Measurements from ENCODE around the gene EPAS1. TPM values are rescaled to one million over a fixed set of nuclear protein-coding genes. Genes with fewer than 3 reads are reported as not detected.
A peak's percentile ranks its signal among the peaks of the same experiment; 100 is the strongest.

The EPAS1 gene
- total RNA-seq, 3 donors from 2014 or later: 92.5 to 274 (median 229) TPM

- TF ChIP-seq POLR2AphosphoS5 (IDR thresholded peaks at IDR 0.05) (no peak), POLR2A (IDR thresholded peaks at IDR 0.05) (no peak), CTCF (IDR thresholded peaks at IDR 0.05) (no peak)
- no peaks in the 10 kb centered on the region for H3K36me3 ChIP-seq
- H3K4me3 ChIP-seq: no peak overlapping the region
- H3K4me1 ChIP-seq: peaks cover 0 to 3% of the 10 kb centered on the region in 2 donors
- no peak overlapping the region for H3K27ac ChIP-seq
- intact Hi-C loops (cut with DNase I; ENCODE audit: low total_unique reads): no loop called here
- H3K9me3 ChIP-seq: no peaks in the 10 kb centered on the region
- DNase-seq (ENCODE audit: low spot score in 2 of 2): no peak
- H3K27me3 ChIP-seq: no peaks in the 10 kb centered on the region
Observed at GRCh38 chr2:46319711-46320110, 22.5 kb downstream of the EPAS1 start.

- Histone ChIP-seq H3K4me3 (peak overlapping the region in 1 of 3 donors; percentile 16), H3K9me3 (no peaks in the 10 kb centered on the region), H3K27ac (peak overlapping the region in 1 of 2 donors; percentile 21), H3K27me3 (no peaks in the 10 kb centered on the region), H3K36me3 (no peaks in the 10 kb centered on the region), H3K4me1 (peaks cover 0 to 3% of the 10 kb centered on the region in 2 donors)
- no peak for DNase-seq (ENCODE audit: low spot score in 2 of 2)
- no peak for TF ChIP-seq POLR2A (IDR thresholded peaks at IDR 0.05)
- no peak for TF ChIP-seq CTCF (IDR thresholded peaks at IDR 0.05)
- intact Hi-C loops (cut with DNase I; ENCODE audit: low total_unique reads): no loop called here
Observed at GRCh38 chr2:46320141-46320567, 22.9 kb downstream of the EPAS1 start.

- Histone ChIP-seq H3K36me3 (no peaks in the 10 kb centered on the region), H3K4me1 (peaks cover 3 to 20% of the 10 kb centered on the region in 2 donors), H3K27ac (no peak overlapping the region), H3K27me3 (no peaks in the 10 kb centered on the region), H3K4me3 (no peak overlapping the region), H3K9me3 (no peaks in the 10 kb centered on the region)
- no peak for TF ChIP-seq POLR2A (IDR thresholded peaks at IDR 0.05)
- no peak for TF ChIP-seq POLR2AphosphoS5 (IDR thresholded peaks at IDR 0.05)
- TF ChIP-seq CTCF (IDR thresholded peaks at IDR 0.05): no peak
- DNase-seq (ENCODE audit: low spot score in 2 of 2): no peak
- intact Hi-C loops (cut with DNase I; ENCODE audit: low total_unique reads): no loop called here
Observed at GRCh38 chr2:46323730-46324129, 26.5 kb downstream of the EPAS1 start.

GRCh38 chr2:46325182-46325928 lies 28.1 kb downstream of the EPAS1 start:
- Histone ChIP-seq H3K27ac (peak overlapping the region; percentile 49 to 64), H3K27me3 (no peaks in the 10 kb centered on the region), H3K9me3 (no peaks in the 10 kb centered on the region), H3K4me1 (peaks cover under 1 to 30% of the 10 kb centered on the region in 2 donors), H3K4me3 (no peak overlapping the region), H3K36me3 (no peaks in the 10 kb centered on the region)
- intact Hi-C loops (cut with DNase I; ENCODE audit: low total_unique reads): no loop called here
- TF ChIP-seq CTCF (IDR thresholded peaks at IDR 0.05): no peak
- TF ChIP-seq POLR2A (IDR thresholded peaks at IDR 0.05): no peak
- TF ChIP-seq POLR2AphosphoS5 (IDR thresholded peaks at IDR 0.05): no peak
- no peak for DNase-seq (ENCODE audit: low spot score in 2 of 2)

- Histone ChIP-seq H3K4me1 (peaks cover 0 to 39% of the 10 kb centered on the region in 2 donors), H3K27me3 (no peaks in the 10 kb centered on the region), H3K27ac (peak overlapping the region; percentile 49 to 64), H3K4me3 (peak overlapping the region in 1 of 3 donors; percentile 9), H3K9me3 (no peaks in the 10 kb centered on the region), H3K36me3 (no peaks in the 10 kb centered on the region)
- peak in 1 of 2 donors; percentile 87 for DNase-seq (ENCODE audit: low spot score in 2 of 2)
- TF ChIP-seq POLR2A (IDR thresholded peaks at IDR 0.05) (no peak), POLR2AphosphoS5 (IDR thresholded peaks at IDR 0.05) (peak in 2 of 3 donors; percentile 78 to 82)
- intact Hi-C loops (cut with DNase I; ENCODE audit: low total_unique reads): no loop called here
Observed at GRCh38 chr2:46326231-46326980, 29.2 kb downstream of the EPAS1 start.

All from breast epithelium (tissue), 4 donors.